Loucy (cell line): ENCODE measurements around the gene SCAANT1.
A peak's percentile ranks its signal among the peaks of the same experiment; 100 is the strongest.

ENCODE experiments used
- EZH2phosphoT487 ChIP-seq: fragments of 200-600 bp; IDR thresholded peaks from 2 replicates; pipeline ENCODE4 v1.6.1; 2018; ENCODE audit warnings: antibody characterized with exemption, mild to moderate bottlenecking, moderate library complexity, borderline replicate concordance
- TF ChIP-seq, protein P1 (sequence below): fragments of 200-600 bp; sonication (generic); conservative IDR thresholded peaks from 2 replicates; pipeline ENCODE4 v1.5.1; 2014; ENCODE audit warnings: mild to moderate bottlenecking, antibody characterized with exemption, low read length

DNA sequence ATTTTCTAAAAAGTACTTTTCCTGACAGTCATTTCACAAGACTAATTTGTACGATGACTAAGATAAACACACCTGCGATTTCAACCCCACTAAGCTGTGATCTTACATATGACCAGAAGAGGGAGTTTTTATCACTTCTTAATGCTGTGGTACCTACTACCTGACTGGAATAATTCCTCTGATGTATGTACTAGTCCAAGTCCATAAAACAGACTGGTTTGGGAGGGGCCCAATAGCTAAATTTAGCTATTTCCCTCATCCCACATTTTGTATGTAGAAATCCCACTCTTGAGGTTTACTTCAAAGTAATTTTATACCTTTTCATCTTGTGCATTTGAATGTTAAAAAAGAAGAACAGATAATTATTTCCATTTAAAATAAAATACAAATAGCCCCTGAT lies 49.7 kb upstream of the SCAANT1 start:
- TF ChIP-seq, protein P1, sequence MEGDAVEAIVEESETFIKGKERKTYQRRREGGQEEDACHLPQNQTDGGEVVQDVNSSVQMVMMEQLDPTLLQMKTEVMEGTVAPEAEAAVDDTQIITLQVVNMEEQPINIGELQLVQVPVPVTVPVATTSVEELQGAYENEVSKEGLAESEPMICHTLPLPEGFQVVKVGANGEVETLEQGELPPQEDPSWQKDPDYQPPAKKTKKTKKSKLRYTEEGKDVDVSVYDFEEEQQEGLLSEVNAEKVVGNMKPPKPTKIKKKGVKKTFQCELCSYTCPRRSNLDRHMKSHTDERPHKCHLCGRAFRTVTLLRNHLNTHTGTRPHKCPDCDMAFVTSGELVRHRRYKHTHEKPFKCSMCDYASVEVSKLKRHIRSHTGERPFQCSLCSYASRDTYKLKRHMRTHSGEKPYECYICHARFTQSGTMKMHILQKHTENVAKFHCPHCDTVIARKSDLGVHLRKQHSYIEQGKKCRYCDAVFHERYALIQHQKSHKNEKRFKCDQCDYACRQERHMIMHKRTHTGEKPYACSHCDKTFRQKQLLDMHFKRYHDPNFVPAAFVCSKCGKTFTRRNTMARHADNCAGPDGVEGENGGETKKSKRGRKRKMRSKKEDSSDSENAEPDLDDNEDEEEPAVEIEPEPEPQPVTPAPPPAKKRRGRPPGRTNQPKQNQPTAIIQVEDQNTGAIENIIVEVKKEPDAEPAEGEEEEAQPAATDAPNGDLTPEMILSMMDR, result peak; percentile 76
- no peak for TF ChIP-seq EZH2phosphoT487
